HG02642 (cell line): Measurements from ENCODE around the gene MLLT3.

Experiments
- ATAC-seq: cut with Tn5 transposase; IDR thresholded peaks from one replicate; pipeline ENCODE4 v1.9.1; 2021; ENCODE audit warnings: mild to moderate bottlenecking; ENCODE audit not compliant: unreplicated experiment, poor library complexity

MLLT3 gene

GRCh38 chr9:20562051-20562450 lies 60.2 kb downstream of the MLLT3 start:
- no peak for ATAC-seq

- ATAC-seq, result no peak
These were observed 60.8 kb downstream of the MLLT3 start for GRCh38 chr9:20561531-20561930.

DNA sequence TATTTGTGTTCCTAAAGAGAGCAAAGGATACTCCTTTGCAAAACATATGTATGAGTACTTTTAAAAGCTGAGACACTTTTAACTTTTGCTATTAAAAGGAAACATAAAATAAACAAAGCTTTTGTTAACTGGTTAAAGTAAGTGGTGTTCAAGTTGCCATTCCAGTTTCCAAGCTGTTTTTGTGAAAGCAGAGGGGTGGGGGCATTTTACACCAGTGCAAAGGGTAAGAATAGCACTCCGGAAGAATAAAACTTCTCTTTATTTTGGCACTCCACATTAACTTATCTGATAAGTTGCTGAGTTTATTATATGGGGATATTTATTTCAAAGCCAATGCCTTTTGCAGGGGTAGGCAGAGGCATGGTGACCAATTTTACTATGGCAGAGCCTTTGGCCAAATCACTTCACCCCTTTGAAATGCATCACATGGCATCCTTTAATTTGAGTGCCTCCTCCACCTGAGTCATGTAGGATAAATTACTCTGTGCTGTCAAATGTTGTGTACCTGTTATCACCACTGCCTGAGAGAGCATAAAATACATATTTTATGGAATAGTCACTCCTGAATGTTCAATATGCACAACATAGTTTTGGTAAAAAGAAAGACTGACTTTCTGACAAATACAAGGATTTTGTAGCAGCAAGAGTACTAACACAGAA lies 62.9 kb downstream of the MLLT3 start:
- ATAC-seq, result no peak

- ATAC-seq, result no peak
These were observed 63.7 kb downstream of the MLLT3 start for GRCh38 chr9:20558566-20559016.

DNA sequence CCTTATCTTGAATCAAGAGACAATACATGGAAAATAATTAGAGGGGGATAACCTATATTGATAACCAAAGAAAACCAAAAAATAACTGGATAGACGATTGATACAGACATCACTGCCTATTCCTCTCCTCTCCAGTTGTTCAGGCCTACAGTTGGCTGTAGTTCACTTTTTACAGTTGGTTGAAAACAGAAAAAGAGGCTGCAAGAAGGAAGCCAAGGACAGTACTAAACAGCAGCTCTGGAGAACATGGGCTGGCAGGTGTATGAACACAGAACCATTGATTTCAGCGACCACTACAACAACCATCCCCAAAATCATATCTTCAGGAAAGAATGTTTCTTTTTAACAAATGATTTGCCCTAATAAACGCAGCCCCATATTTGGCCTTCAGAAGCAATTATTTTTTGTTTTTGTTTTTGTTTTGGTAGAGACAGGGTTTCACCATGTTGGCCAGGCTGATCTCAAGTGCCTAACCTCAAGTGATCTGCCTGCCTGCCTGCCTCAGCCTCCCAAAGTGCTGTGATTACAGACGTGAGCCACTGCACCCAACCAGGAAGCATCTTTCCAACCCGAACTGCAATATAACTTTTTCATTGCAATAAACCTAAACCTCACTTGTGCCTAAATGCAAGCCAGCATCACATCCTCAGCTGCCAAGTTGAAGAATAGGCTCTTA lies 64.3 kb downstream of the MLLT3 start:
- no peak for ATAC-seq

DNA sequence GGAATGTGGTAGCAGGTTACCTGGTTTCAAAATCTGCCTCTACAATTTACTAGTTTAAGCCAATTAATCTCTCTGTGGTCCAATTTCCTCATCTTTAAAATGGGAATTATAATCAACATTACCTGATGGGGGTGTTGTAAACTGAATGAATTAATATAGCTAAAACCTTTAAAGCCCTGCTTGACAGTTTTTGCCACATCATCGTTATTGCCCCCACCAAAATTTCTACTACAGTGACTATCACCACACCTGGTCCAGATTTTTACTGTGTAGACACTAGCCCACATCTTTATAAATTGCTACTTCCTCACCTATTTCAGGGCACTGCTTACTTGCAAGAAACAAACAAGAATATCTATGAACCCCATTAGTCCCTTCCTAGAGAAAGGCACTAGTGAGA lies 65.0 kb downstream of the MLLT3 start:
- ATAC-seq, result no peak

- peak; percentile 12 for ATAC-seq
These were observed 68.6 kb downstream of the MLLT3 start for GRCh38 chr9:20553558-20554149.

DNA sequence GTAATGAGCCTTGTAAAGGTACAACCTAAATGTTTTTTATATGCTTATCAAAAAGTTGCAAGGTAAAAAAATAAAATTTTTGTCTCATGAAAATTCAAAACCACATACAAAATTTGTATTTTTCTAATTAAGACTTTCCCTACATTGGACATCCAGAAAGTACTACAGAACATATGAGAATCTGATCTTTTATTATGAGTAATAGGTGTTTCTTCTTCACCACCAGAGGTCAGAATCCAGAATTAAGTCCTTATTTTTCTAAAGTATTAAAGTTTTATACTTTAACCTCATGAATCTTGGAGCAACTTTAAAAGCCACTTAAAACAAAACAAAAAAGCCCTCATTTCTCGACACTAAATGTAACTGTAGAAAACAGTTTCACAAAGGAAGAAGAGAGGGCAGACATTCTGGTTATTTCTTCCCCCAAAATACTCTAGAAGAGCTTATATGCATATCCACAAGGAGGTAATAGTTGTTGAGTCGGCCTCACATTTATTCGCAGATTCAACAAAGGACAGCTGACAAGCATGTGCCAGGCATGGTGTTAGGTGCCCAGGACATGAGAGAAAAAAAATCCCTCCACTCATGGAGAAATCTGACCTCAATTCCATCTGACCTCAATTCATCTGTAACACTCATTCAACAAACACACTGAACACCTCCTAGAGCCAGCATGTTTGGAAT lies 69.3 kb downstream of the MLLT3 start:
- ATAC-seq, result peak; percentile 35

DNA sequence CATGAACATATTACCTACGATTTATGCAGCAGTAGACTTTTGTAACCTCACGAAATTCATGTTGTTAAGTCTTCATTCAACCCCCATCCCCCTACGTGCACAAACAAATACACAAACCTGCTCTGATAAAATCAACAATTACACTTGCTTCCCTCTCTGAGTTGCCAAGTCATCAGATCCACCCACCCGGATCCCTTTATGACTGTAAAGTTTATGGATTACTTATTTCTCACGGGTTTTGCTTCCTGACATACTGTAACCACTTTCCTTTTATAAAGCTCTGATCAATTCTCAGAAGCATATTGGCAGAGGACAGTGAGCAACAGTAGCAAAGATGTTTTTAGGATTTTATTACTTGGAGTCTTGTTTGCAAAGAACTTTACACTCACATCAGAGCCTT lies 70.5 kb downstream of the MLLT3 start:
- ATAC-seq, result peak; percentile 77

DNA sequence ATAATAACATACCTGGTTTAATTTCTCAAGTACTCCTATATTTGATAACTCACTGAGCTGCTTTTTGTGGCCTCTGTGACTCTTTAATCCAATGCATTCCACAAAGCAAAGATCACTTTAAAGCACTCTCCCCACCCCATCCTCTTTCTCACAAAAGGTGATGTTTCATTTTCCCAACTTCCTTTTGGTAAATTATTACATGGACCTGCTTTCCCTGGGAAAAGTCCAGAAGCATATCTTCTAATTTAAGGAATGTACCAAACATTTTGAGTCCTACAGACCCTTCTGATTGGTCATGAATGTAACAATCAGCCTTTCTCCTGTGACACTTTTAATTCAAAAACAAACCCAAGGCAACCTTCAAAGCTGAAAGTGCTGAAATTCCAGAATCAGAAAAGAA lies 71.1 kb downstream of the MLLT3 start:
- ATAC-seq, result no peak

DNA sequence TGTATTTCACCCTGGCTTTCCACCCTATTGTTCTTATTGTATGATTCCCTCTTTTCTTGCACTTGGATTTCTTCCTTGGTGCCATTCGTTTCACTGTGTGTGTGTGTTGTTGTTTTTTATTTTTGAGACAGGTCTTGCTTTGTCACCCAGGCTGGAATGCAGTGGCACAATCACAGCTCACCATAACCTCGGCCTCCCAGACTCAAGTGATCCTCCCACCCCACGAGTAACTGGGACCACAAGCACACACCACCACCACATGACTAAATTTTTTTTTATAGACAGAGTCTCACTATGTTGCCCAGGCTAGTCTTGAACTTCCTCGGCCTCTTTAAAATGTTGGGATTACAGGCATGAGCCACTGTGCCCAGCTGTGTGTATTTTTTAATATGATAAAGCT lies 72.0 kb downstream of the MLLT3 start:
- no peak for ATAC-seq

- no peak for ATAC-seq
These were observed 73.2 kb downstream of the MLLT3 start for GRCh38 chr9:20549053-20549452.

GRCh38 chr9:20545023-20545622 lies 77.2 kb downstream of the MLLT3 start:
- no peak for ATAC-seq

GRCh38 chr9:20540169-20540863 lies 82.0 kb downstream of the MLLT3 start:
- ATAC-seq, result no peak

- ATAC-seq, result no peak
These were observed 83.3 kb downstream of the MLLT3 start for GRCh38 chr9:20538956-20539355.

GRCh38 chr9:20538092-20538491 lies 84.2 kb downstream of the MLLT3 start:
- ATAC-seq, result no peak

- ATAC-seq, result no peak
These were observed 85.0 kb downstream of the MLLT3 start for GRCh38 chr9:20537294-20537693.

- ATAC-seq, result no peak
These were observed 89.7 kb downstream of the MLLT3 start for GRCh38 chr9:20532584-20532983.

DNA sequence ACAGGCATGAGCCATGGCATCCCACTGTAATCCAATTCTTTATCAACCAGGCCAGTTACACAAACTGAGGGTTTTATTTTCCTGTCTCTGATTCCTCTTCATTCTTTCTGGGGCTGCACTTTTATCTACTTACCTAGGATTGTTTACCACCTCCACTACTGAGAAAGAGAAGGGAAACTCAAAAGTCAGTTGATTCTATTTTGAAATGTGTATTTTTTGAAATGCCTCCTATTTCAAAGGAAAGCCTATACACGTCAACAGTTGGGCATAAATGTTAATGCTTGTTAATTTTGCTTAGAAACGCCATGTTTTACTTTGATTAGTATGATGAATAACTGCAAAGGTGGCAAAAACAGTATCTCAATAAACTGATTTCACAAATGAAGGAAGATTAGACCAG lies 92.5 kb downstream of the MLLT3 start:
- ATAC-seq, result no peak

GRCh38 chr9:20528253-20528652 lies 94.0 kb downstream of the MLLT3 start:
- ATAC-seq, result no peak
